B cell (primary cell): ENCODE measurements around the gene CNNM4. TPM values are rescaled to one million over a fixed set of nuclear protein-coding genes. Genes with fewer than 3 reads are reported as not detected.

Source experiments
- ATAC-seq: fragments of 200-7000 bp; cut with Tn5 transposase; one replicate; pipeline ENCODE4 v1.10.0; 2021; ENCODE audit warnings: low read depth, mild to moderate bottlenecking, moderate number of reproducible peaks, moderate library complexity
- CTCF ChIA-PET: fragments of 350-600 bp; sonication (Branson Sonifier 250); formaldehyde crosslinking; loops from one replicate; lab custom pipeline; 2021; ENCODE audit warnings: antibody characterized with exemption, inconsistent platforms; lab: Charles Lee
- POLR2A ChIA-PET: fragments of 350-600 bp; sonication (Branson Sonifier 250); formaldehyde crosslinking; loops from one replicate; lab custom pipeline; 2021; ENCODE audit warnings: antibody characterized with exemption; lab: Charles Lee
- DNase-seq: peaks from one replicate; pipeline ENCODE4 v3.0.0; 2013
- H2AFZ ChIP-seq: 2 replicates; pipeline ENCODE4 v1.6.1; 2012; ENCODE audit warnings: mild to moderate bottlenecking, low read depth, low read length; ENCODE audit not compliant: insufficient read depth, poor library complexity, severe bottlenecking
- H3K27ac ChIP-seq, 2 donors: 1 replicate in 1 of 2; 2 replicates in 1 of 2; pipeline ENCODE4 v1.5.1; 2012 to 2013; ENCODE audit warnings: low read length in 2 of 2, mild to moderate bottlenecking in 2 of 2, moderate library complexity in 1 of 2
- H3K27me3 ChIP-seq, 4 experiments: fragments of 200-600 bp in 1 of 4; sonication (generic) in 1 of 4; replicated peaks in 1 of 4; 1 replicate in 2 of 4; 2 replicates in 2 of 4; pipeline versions ENCODE4 v1.6.1 to v1.7.0; 2013 to 2016; ENCODE audit warnings: low read length in 3 of 4, mild to moderate bottlenecking in 2 of 4, mixed read lengths in 1 of 4, moderate library complexity in 1 of 4; ENCODE audit not compliant: insufficient read depth in 4 of 4, control insufficient read depth in 3 of 4; ENCODE audit errors: control extremely low read depth in 1 of 4
- H3K36me3 ChIP-seq, 2 experiments: replicated peaks in 1 of 2; 1 replicate in 1 of 2; 2 replicates in 1 of 2; pipeline versions ENCODE4 v1.6.1 to v1.7.1; 2013; ENCODE audit warnings: low read length in 1 of 2; ENCODE audit not compliant: insufficient read depth in 2 of 2, control insufficient read depth in 1 of 2; ENCODE audit errors: control extremely low read depth in 1 of 2, extremely low read depth in 1 of 2
- H3K4me1 ChIP-seq, 2 donors: fragments of 200-600 bp in 1 of 2; sonication (generic) in 1 of 2; 1 replicate in 1 of 2; 2 replicates in 1 of 2; pipeline versions ENCODE4 v1.5.1 to v1.6.1; 2013 to 2017; ENCODE audit warnings: low read length in 2 of 2; ENCODE audit not compliant: control insufficient read depth in 2 of 2, insufficient read depth in 2 of 2
- H3K4me2 ChIP-seq: replicated peaks from 2 replicates; pipeline ENCODE3; 2012; ENCODE audit warnings: mild to moderate bottlenecking, low read depth, low read length; ENCODE audit not compliant: poor library complexity, severe bottlenecking
- H3K4me3 ChIP-seq, 5 experiments: fragments of 200-600 bp in 1 of 5; sonication (generic) in 1 of 5; 1 replicate in 3 of 5; 2 replicates in 2 of 5; pipeline versions ENCODE4 v1.5.1 to v1.7.0; 2011 to 2016; ENCODE audit warnings: low read length in 4 of 5, mild to moderate bottlenecking in 4 of 5, low read depth in 2 of 5, control low read depth in 1 of 5, moderate library complexity in 1 of 5; ENCODE audit not compliant: insufficient read depth in 1 of 5; ENCODE audit errors: control extremely low read depth in 1 of 5, extremely low read depth in 1 of 5
- H3K79me2 ChIP-seq: fragments of 200-600 bp; sonication (generic); one replicate; pipeline ENCODE4 v1.6.0; 2016; ENCODE audit warnings: low read length; ENCODE audit not compliant: control insufficient read depth, insufficient read depth
- H3K9ac ChIP-seq: fragments of 200-600 bp; sonication (generic); 2 replicates; pipeline ENCODE4 v1.6.1; 2017; ENCODE audit warnings: mild to moderate bottlenecking, low read length, moderate library complexity
- H3K9me3 ChIP-seq, 3 donors: one replicate each; pipeline versions ENCODE4 v1.6.1 to v1.7.1; 2013; ENCODE audit warnings: low read length in 2 of 3; ENCODE audit not compliant: control insufficient read depth in 2 of 3, insufficient read depth in 1 of 3; ENCODE audit errors: control extremely low read depth in 1 of 3
- H4K20me1 ChIP-seq: 2 replicates; pipeline ENCODE4 v1.6.0; 2012; ENCODE audit warnings: mild to moderate bottlenecking, low read length; ENCODE audit not compliant: insufficient read depth, control insufficient read depth, poor library complexity, severe bottlenecking
- H3K27ac Mint-ChIP-seq: one replicate; pipeline ENCODE4 v1.8.0; 2021; ENCODE audit warnings: mixed read lengths
- H3K27me3 Mint-ChIP-seq: one replicate; pipeline ENCODE4 v1.8.0; 2021; ENCODE audit warnings: mixed read lengths
- H3K4me1 Mint-ChIP-seq: one replicate; pipeline ENCODE4 v1.8.0; 2021; ENCODE audit warnings: mixed read lengths
- H3K4me3 Mint-ChIP-seq: one replicate; pipeline ENCODE4 v1.8.0; 2021; ENCODE audit warnings: mixed read lengths
- H3K9me3 Mint-ChIP-seq: one replicate; pipeline ENCODE4 v1.8.0; 2022; ENCODE audit warnings: mixed read lengths; ENCODE audit not compliant: insufficient read depth
- CTCF ChIP-seq: fragments of 200-600 bp; IDR thresholded peaks from one replicate; pipeline ENCODE4 v1.8.0; 2022; ENCODE audit warnings: antibody characterized with exemption, mild to moderate bottlenecking
- EZH2 ChIP-seq: IDR thresholded peaks from 2 replicates; pipeline ENCODE4 v1.6.1; 2012; ENCODE audit warnings: borderline replicate concordance, low read depth, mild to moderate bottlenecking, moderate library complexity, low read length; ENCODE audit not compliant: insufficient read depth, poor library complexity, severe bottlenecking
- WGBS: methylation state at CpG from one replicate; pipeline ENCODE4 v1.1.5; 2013; ENCODE audit warnings: missing lambda C conversion rate; ENCODE audit not compliant: insufficient coverage; 5-methylcytosine and 5-hydroxymethylcytosine counted together
- intact Hi-C: fragments of 100-400 bp; cut with micrococcal nuclease; formaldehyde crosslinking; loops from one replicate; pipeline ENCODE4 v1.10.0; 2022
- polyA plus RNA-seq: library from polyadenylated mRNA; depleted of rRNA; stranded (reverse); fragments of >200 nt; gene quantifications from 2 replicates; pipeline ENCODE4 v1.2.3, GENCODE V29; 2012
- total RNA-seq, 2 donors: library from RNA; stranded (reverse); fragments of 120-200 nt in 1 of 2; gene quantifications; 1 replicate in 1 of 2; 2 replicates in 1 of 2; pipeline versions ENCODE4 v1.2.3 to v1.2.4, GENCODE V29; 2013 to 2022

The CNNM4 gene
- total and polyA plus RNA-seq, 2 donors (not counting 1 experiment from before 2014, with no cell fraction given), result 15.1 to 24.0 TPM

GRCh38 chr2:96739633-96740428 is 20.9 kb upstream of the CNNM4 start, which contains the start of gene LMAN2L:
Gene LMAN2L (minus strand): TSS chr2:96740064. CDS start chr2:96740040, 24 bp downstream.
- intact Hi-C loops, result loop anchor here (1.0 to 2.0 kb wide), 6 partner anchors 20 to 201 kb away; partner anchors contain the start of genes ANKRD39, CNNM3, CNNM4 and KANSL3
- no peaks in the 10 kb centered on the region for H3K27me3 Mint-ChIP-seq
- WGBS, result under 1% methylated on average over 36 of the region's 43 CpGs
- peak within 1 kb of the TSS; percentile 97 for H3K4me3 Mint-ChIP-seq
- TF ChIP-seq EZH2, result no peak
- no peak for TF ChIP-seq CTCF
- ATAC-seq, result peak; percentile 98
- Histone ChIP-seq H4K20me1 (no peaks in the 10 kb centered on the region), H3K27ac (peak within 1 kb of the TSS; percentile 80 to 85), H3K9ac (peak within 1 kb of the TSS; percentile 83), H3K4me1 (peaks cover 14 to 25% of the 10 kb centered on the region in 2 donors), H2AFZ (peak within 1 kb of the TSS; percentile 97), H3K36me3 (peaks cover 0 to 9% of the 10 kb centered on the region in 2 experiments), H3K4me2 (peak within 1 kb of the TSS; percentile 89), H3K27me3 (no peaks in the 10 kb centered on the region), H3K4me3 (peak within 1 kb of the TSS; percentile 67 to 93 (median 88)), H3K9me3 (no peaks in the 10 kb centered on the region), H3K79me2 (peaks cover 27% of the 10 kb centered on the region)
- peak within 1 kb of the TSS; percentile 97 for H3K27ac Mint-ChIP-seq
- peaks cover 29% of the 10 kb centered on the region for H3K4me1 Mint-ChIP-seq
- DNase-seq, result peak; percentile 97
- H3K9me3 Mint-ChIP-seq, result no peaks in the 10 kb centered on the region
- POLR2A ChIA-PET, result interaction anchor here (0.5 to 1.9 kb wide), 5 partner anchors 8 to 102 kb away, joined by 3 to 8 read pairs (median 5); partner anchors contain the start of genes CNNM4 and KANSL3
- CTCF ChIA-PET, result interaction anchor here (0.8 to 3.1 kb wide), 3 partner anchors 19 to 118 kb away, joined by 4 to 13 read pairs (median 6); partner anchors contain the start of gene ANKRD39

- 100% methylated on average over 1 of the region's 6 CpGs for whole genome bisulfite sequencing
- Histone ChIP-seq H3K27ac (no peak overlapping the region), H2AFZ (no peak overlapping the region), H3K27me3 (no peaks in the 10 kb centered on the region), H3K9ac (no peak overlapping the region), H3K4me1 (no peaks in the 10 kb centered on the region), H3K79me2 (no peaks in the 10 kb centered on the region), H3K4me3 (no peak overlapping the region), H3K9me3 (no peaks in the 10 kb centered on the region), H3K4me2 (no peak overlapping the region), H4K20me1 (no peaks in the 10 kb centered on the region), H3K36me3 (no peaks in the 10 kb centered on the region)
- no peak overlapping the region for H3K27ac Mint-ChIP-seq
- TF ChIP-seq EZH2 (no peak), CTCF (no peak)
- POLR2A ChIA-PET, result no interaction called here
- no peaks in the 10 kb centered on the region for H3K9me3 Mint-ChIP-seq
- intact Hi-C loops, result no loop called here
- no peak for DNase-seq
- no peaks in the 10 kb centered on the region for H3K4me1 Mint-ChIP-seq
- no peak overlapping the region for H3K4me3 Mint-ChIP-seq
- CTCF ChIA-PET, result no interaction called here
- peaks cover 3% of the 10 kb centered on the region for H3K27me3 Mint-ChIP-seq
- ATAC-seq, result no peak
Measured at GRCh38 chr2:96747061-96747617, 13.6 kb upstream of the CNNM4 start.
